Ascending aorta (tissue), 2 donors: ENCODE data around the gene PKIG. TPM values are rescaled to one million over a fixed set of nuclear protein-coding genes. Genes with fewer than 3 reads are reported as not detected.
A peak's percentile ranks its signal among the peaks of the same experiment; 100 is the strongest.

Experiments
- DNase-seq, 2 donors: peaks; one replicate each; pipeline ENCODE4 v3.0.0-alpha.2; 2019; ENCODE audit warnings: low spot score in 2 of 2
- H3K27ac ChIP-seq, 2 donors: fragments of 200-600 bp; sonication (generic); one replicate each; pipeline ENCODE4 v1.5.1; 2016 to 2017; ENCODE audit warnings: mild to moderate bottlenecking in 1 of 2
- H3K27me3 ChIP-seq: fragments of 200-600 bp; sonication (generic); one replicate; pipeline ENCODE4 v1.5.1; 2017
- H3K36me3 ChIP-seq, 2 donors: fragments of 200-600 bp; sonication (generic); one replicate each; pipeline ENCODE4 v1.5.1; 2016
- H3K4me1 ChIP-seq, 2 donors: fragments of 200-600 bp; sonication (generic); one replicate each; pipeline ENCODE4 v1.5.1; 2016 to 2017; ENCODE audit warnings: mild to moderate bottlenecking in 1 of 2
- H3K4me3 ChIP-seq, 2 donors: fragments of 200-600 bp; sonication (generic); one replicate each; pipeline ENCODE4 v1.5.1; 2016 to 2017; ENCODE audit warnings: mild to moderate bottlenecking in 1 of 2
- H3K9me3 ChIP-seq, 2 donors: fragments of 200-600 bp; sonication (generic); one replicate each; pipeline ENCODE4 v1.5.1; 2016
- intact Hi-C: fragments of 100-400 bp; cut with DNase I; formaldehyde crosslinking; loops from one replicate; pipeline ENCODE4 v1.15.1; 2023
- total RNA-seq: library from RNA; depleted of rRNA; stranded (reverse); fragments of >200 nt; gene quantifications from one replicate; pipeline ENCODE4 v1.1.0, GENCODE V29; 2016
- TF ChIP-seq, protein P1 (sequence below), 3 experiments: fragments of 200-600 bp in 2 of 3; fragments of 450-650 bp in 1 of 3; sonication (generic) in 2 of 3; IDR thresholded peaks; one replicate each; pipeline ENCODE4 v1.5.1; 2016 to 2019; ENCODE audit warnings: antibody characterized with exemption in 3 of 3, mild to moderate bottlenecking in 1 of 3, moderate library complexity in 1 of 3

Gene PKIG
- total RNA-seq, 1 donor from 2014 or later, result 84.7 TPM

DNA sequence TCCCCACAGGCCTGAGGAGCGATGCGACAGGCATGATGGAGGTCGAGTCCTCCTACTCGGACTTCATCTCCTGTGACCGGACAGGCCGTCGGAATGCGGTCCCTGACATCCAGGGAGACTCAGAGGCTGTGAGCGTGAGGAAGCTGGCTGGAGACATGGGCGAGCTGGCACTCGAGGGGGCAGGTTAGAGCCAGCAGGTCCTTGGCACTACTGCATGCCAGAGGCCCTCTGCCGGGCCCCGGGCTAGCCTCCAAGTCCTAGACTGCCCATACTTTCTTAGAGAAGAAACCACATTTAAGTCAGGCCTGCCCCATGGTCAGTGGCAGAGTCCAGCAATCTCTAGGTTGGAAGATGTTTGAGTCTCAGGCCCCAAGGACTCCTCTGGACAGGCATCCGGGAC lies 32.1 kb downstream of the PKIG start:
- Histone ChIP-seq H3K9me3 (no peaks in the 10 kb centered on the region), H3K27ac (peak overlapping the region; percentile 69 to 78), H3K27me3 (no peaks in the 10 kb centered on the region), H3K4me3 (no peak overlapping the region), H3K4me1 (peaks cover 22 to 35% of the 10 kb centered on the region in 2 donors), H3K36me3 (peaks cover 21 to 34% of the 10 kb centered on the region in 2 donors)
- TF ChIP-seq, protein P1, sequence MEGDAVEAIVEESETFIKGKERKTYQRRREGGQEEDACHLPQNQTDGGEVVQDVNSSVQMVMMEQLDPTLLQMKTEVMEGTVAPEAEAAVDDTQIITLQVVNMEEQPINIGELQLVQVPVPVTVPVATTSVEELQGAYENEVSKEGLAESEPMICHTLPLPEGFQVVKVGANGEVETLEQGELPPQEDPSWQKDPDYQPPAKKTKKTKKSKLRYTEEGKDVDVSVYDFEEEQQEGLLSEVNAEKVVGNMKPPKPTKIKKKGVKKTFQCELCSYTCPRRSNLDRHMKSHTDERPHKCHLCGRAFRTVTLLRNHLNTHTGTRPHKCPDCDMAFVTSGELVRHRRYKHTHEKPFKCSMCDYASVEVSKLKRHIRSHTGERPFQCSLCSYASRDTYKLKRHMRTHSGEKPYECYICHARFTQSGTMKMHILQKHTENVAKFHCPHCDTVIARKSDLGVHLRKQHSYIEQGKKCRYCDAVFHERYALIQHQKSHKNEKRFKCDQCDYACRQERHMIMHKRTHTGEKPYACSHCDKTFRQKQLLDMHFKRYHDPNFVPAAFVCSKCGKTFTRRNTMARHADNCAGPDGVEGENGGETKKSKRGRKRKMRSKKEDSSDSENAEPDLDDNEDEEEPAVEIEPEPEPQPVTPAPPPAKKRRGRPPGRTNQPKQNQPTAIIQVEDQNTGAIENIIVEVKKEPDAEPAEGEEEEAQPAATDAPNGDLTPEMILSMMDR (IDR thresholded peaks at IDR 0.05), result peak in 1 of 3 experiments; percentile 10
- no peak for DNase-seq
- intact Hi-C loops, result loop anchor here (10.0 kb wide), 2 partner anchors 250 to 300 kb away; partner anchors contain the start of gene FITM2

- peak overlapping the region; percentile 69 to 78 for H3K27ac ChIP-seq
- no peak for DNase-seq
- H3K9me3 ChIP-seq, result no peaks in the 10 kb centered on the region
- intact Hi-C loops, result loop anchor here (10.0 kb wide), 2 partner anchors 250 to 300 kb away; partner anchors contain the start of gene FITM2
- no peak overlapping the region for H3K4me3 ChIP-seq
- H3K36me3 ChIP-seq, result peaks cover 27 to 42% of the 10 kb centered on the region in 2 donors
- H3K4me1 ChIP-seq, result peaks cover 22 to 32% of the 10 kb centered on the region in 2 donors
- no peaks in the 10 kb centered on the region for H3K27me3 ChIP-seq
- TF ChIP-seq, protein P1 (IDR thresholded peaks at IDR 0.05), result no peak
Measured at GRCh38 chr20:44615169-44615791, 32.9 kb downstream of the PKIG start.

DNA sequence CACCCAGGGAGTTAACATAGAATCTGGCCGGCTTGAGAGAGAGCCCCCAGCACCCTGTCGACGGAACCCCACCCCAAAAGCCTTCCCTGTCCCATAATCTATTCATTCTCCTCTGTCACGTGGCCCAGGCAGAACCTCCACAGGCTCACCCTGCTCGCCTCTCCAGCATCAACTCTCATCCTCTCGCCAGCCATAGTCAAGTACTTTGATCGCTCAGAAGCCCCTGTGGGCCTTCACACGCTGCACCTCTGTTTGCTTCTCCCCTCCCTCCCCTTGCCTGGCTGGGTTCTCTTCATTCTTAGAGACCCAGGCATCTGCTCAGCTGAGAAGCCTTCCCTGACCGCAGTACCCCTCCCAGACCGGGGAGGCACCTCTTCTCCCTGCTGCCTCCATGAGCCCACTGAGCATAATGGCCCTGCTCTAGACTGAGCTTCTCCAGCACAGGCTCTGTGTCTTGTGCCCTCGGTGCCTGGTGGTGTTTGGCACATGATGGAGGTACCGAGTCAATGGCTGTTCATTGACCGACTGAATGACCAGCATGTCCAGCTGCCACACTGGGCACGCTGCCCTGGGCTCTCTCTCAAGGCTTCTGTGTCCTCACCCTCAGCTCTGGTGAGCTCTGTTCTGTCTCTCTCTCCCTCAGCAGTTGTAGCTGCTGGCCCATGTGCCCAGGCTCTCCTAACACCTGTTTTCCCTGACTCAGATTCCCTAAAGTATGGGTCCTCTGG lies 33.7 kb downstream of the PKIG start:
- TF ChIP-seq, protein P1 (IDR thresholded peaks at IDR 0.05), result no peak
- H3K9me3 ChIP-seq, result no peaks in the 10 kb centered on the region
- peaks cover 27 to 47% of the 10 kb centered on the region in 2 donors for H3K36me3 ChIP-seq
- intact Hi-C loops, result loop anchor here (10.0 kb wide), 2 partner anchors 249 to 301 kb away; partner anchors contain the start of gene FITM2
- no peaks in the 10 kb centered on the region for H3K27me3 ChIP-seq
- peak overlapping the region; percentile 69 to 78 for H3K27ac ChIP-seq
- H3K4me1 ChIP-seq, result peaks cover 22 to 29% of the 10 kb centered on the region in 2 donors
- H3K4me3 ChIP-seq, result no peak overlapping the region
- DNase-seq, result no peak

GRCh38 chr20:44616604-44616964 lies 34.2 kb downstream of the PKIG start:
- H3K27me3 ChIP-seq, result no peaks in the 10 kb centered on the region
- DNase-seq, result no peak

GRCh38 chr20:44618318-44618731 lies 35.9 kb downstream of the PKIG start:
- Histone ChIP-seq H3K4me3 (no peak overlapping the region), H3K4me1 (peaks cover 22 to 29% of the 10 kb centered on the region in 2 donors), H3K36me3 (peaks cover 27 to 47% of the 10 kb centered on the region in 2 donors), H3K9me3 (no peaks in the 10 kb centered on the region), H3K27me3 (no peaks in the 10 kb centered on the region), H3K27ac (no peak overlapping the region)
- intact Hi-C loops, result loop anchor here (10.0 kb wide), 2 partner anchors 246 to 304 kb away; partner anchors contain the start of gene FITM2
- TF ChIP-seq, protein P1 (IDR thresholded peaks at IDR 0.05), result no peak
- no peak for DNase-seq

More at GRCh38 chr20:44616604-44616964, 34.2 kb downstream of the PKIG start:
- intact Hi-C loops, result loop anchor here (10.0 kb wide), 2 partner anchors 248 to 302 kb away; partner anchors contain the start of gene FITM2
- TF ChIP-seq, protein P1 (IDR thresholded peaks at IDR 0.05), result no peak
- no peaks in the 10 kb centered on the region for H3K9me3 ChIP-seq
- peaks cover 22 to 29% of the 10 kb centered on the region in 2 donors for H3K4me1 ChIP-seq
- peak overlapping the region; percentile 69 to 78 for H3K27ac ChIP-seq
- H3K36me3 ChIP-seq, result peaks cover 27 to 47% of the 10 kb centered on the region in 2 donors
- no peak overlapping the region for H3K4me3 ChIP-seq
